ENCODE data around the gene TAGLN2. TPM values are rescaled to one million over a fixed set of nuclear protein-coding genes. Genes with fewer than 3 reads are reported as not detected.

TAGLN2 gene
- total RNA-seq, 4 donors from 2014 or later = 65.1 to 235 (median 168) TPM

- TF ChIP-seq CTCF (IDR thresholded peaks at IDR 0.05) (no peak), POLR2A (IDR thresholded peaks at IDR 0.05) (no peak), POLR2AphosphoS5 (IDR thresholded peaks at IDR 0.05) (no peak), EP300 (IDR thresholded peaks at IDR 0.05; ENCODE audit: low read depth) (no peak)
- intact Hi-C loops (cut with DNase I; ENCODE audit: low total_unique reads) (no loop called here), in situ Hi-C loops (cut with MboI; ENCODE audit: low pct_ligation_motif_present in 1 of 4, low pct_unique_long_range_greater_than_20kb in 1 of 4, low sequenced_read_pairs in 3 of 4) (no loop called here)
- Histone ChIP-seq H3K4me3 (no peak overlapping the region), H3K36me3 (no peaks in the 10 kb centered on the region), H3K27me3 (peaks cover 12% of the 10 kb centered on the region), H3K9me3 (no peaks in the 10 kb centered on the region), H3K27ac (peak overlapping the region in 2 of 4 donors; percentile 51 to 52), H3K4me1 (peaks cover 26 to 57% (median 44%) of the 10 kb centered on the region in 4 donors)
- 88 to 100% methylated on average over 6 to 11 of the region's 11 CpGs for WGBS, 2 donors (ENCODE audit: low coverage in 1 of 2)
- DNase-seq = no peak
Observed at GRCh38 chr1:159940006-159940620, 14.8 kb upstream of the TAGLN2 start.

GRCh38 chr1:159939678-159940002 is 14.3 kb upstream of the TAGLN2 start:
- no peak for TF ChIP-seq EP300 (IDR thresholded peaks at IDR 0.05; ENCODE audit: low read depth)
- peak in 1 of 3 donors; percentile 18 for TF ChIP-seq POLR2AphosphoS5 (IDR thresholded peaks at IDR 0.05)
- Histone ChIP-seq H3K9me3 (no peaks in the 10 kb centered on the region), H3K27ac (peak overlapping the region; percentile 51 to 76 (median 58)), H3K4me1 (peaks cover 21 to 52% (median 39%) of the 10 kb centered on the region in 4 donors), H3K4me3 (no peak overlapping the region), H3K27me3 (peaks cover 7% of the 10 kb centered on the region), H3K36me3 (no peaks in the 10 kb centered on the region)
- DNase-seq = no peak
- 64% methylated on average over 3 of the region's 3 CpGs; no CpG with 5 or more reads in 1 of the 2 donors for WGBS, 2 donors (ENCODE audit: low coverage in 1 of 2)
- intact Hi-C loops (cut with DNase I; ENCODE audit: low total_unique reads) (no loop called here), in situ Hi-C loops (cut with MboI; ENCODE audit: low pct_ligation_motif_present in 1 of 4, low pct_unique_long_range_greater_than_20kb in 1 of 4, low sequenced_read_pairs in 3 of 4) (loop anchor here (5.0 to 10.0 kb wide), 2 partner anchors 65 to 68 kb away; no protein-coding TSS in a partner anchor)

GRCh38 chr1:159938905-159939677 is 13.8 kb upstream of the TAGLN2 start:
- no peak for DNase-seq
- TF ChIP-seq EP300 (IDR thresholded peaks at IDR 0.05; ENCODE audit: low read depth) (no peak), CTCF (IDR thresholded peaks at IDR 0.05) (no peak), POLR2AphosphoS5 (IDR thresholded peaks at IDR 0.05) (no peak), POLR2A (IDR thresholded peaks at IDR 0.05) (no peak)
- Histone ChIP-seq H3K36me3 (no peaks in the 10 kb centered on the region), H3K27ac (peak overlapping the region; percentile 51 to 76 (median 58)), H3K27me3 (peaks cover 2% of the 10 kb centered on the region), H3K4me1 (peaks cover 21 to 47% (median 37%) of the 10 kb centered on the region in 4 donors), H3K9me3 (no peaks in the 10 kb centered on the region), H3K4me3 (no peak overlapping the region)
- intact Hi-C loops (cut with DNase I; ENCODE audit: low total_unique reads) = no loop called here
- in situ Hi-C loops (cut with MboI; ENCODE audit: low pct_ligation_motif_present in 1 of 4, low pct_unique_long_range_greater_than_20kb in 1 of 4, low sequenced_read_pairs in 3 of 4) = loop anchor here (5.0 to 10.0 kb wide), 2 partner anchors 66 to 68 kb away; no protein-coding TSS in a partner anchor
- WGBS, 2 donors (ENCODE audit: low coverage in 1 of 2) = 71 to 74% methylated on average over 5 to 6 of the region's 6 CpGs

GRCh38 chr1:159938211-159938852 is 13.0 kb upstream of the TAGLN2 start:
- no peak for DNase-seq
- Histone ChIP-seq H3K9me3 (no peaks in the 10 kb centered on the region), H3K4me3 (no peak overlapping the region), H3K4me1 (peaks cover 21 to 43% (median 37%) of the 10 kb centered on the region in 4 donors), H3K36me3 (no peaks in the 10 kb centered on the region), H3K27ac (peak overlapping the region; percentile 4 to 65 (median 52)), H3K27me3 (no peaks in the 10 kb centered on the region)
- intact Hi-C loops (cut with DNase I; ENCODE audit: low total_unique reads) = no loop called here
- 40 to 53% methylated on average over 2 to 7 of the region's 7 CpGs for WGBS, 2 donors (ENCODE audit: low coverage in 1 of 2)
- TF ChIP-seq POLR2A (IDR thresholded peaks at IDR 0.05) = no peak
- TF ChIP-seq EP300 (IDR thresholded peaks at IDR 0.05; ENCODE audit: low read depth) = no peak
- TF ChIP-seq POLR2AphosphoS5 (IDR thresholded peaks at IDR 0.05) = no peak
- TF ChIP-seq CTCF (IDR thresholded peaks at IDR 0.05) = no peak
- in situ Hi-C loops (cut with MboI; ENCODE audit: low pct_ligation_motif_present in 1 of 4, low pct_unique_long_range_greater_than_20kb in 1 of 4, low sequenced_read_pairs in 3 of 4) = loop anchor here (5.0 to 10.0 kb wide), 2 partner anchors 66 to 69 kb away; no protein-coding TSS in a partner anchor

Data from transverse colon (tissue), 4 donors.